Stomach smooth muscle (tissue), 2 donors: Measurements from ENCODE around the gene NID2.

ENCODE experiments used
- H3K27ac ChIP-seq: one replicate; pipeline ENCODE4 v1.7.0; 2013; ENCODE audit warnings: mild to moderate bottlenecking, low read length, inconsistent platforms
- H3K27me3 ChIP-seq, 2 donors: one replicate each; pipeline ENCODE4 v1.7.0; 2013; ENCODE audit warnings: low read length in 2 of 2; ENCODE audit not compliant: insufficient read depth in 2 of 2, control insufficient read depth in 1 of 2
- H3K36me3 ChIP-seq, 2 donors: one replicate each; pipeline ENCODE4 v1.7.0; 2013; ENCODE audit warnings: low read length in 2 of 2; ENCODE audit not compliant: control insufficient read depth in 2 of 2, insufficient read depth in 2 of 2
- H3K4me1 ChIP-seq: one replicate; pipeline ENCODE4 v1.7.0; 2013; ENCODE audit warnings: low read length; ENCODE audit not compliant: control insufficient read depth, insufficient read depth
- H3K4me3 ChIP-seq, 2 donors: one replicate each; pipeline ENCODE4 v1.7.0; 2013; ENCODE audit warnings: low read length in 2 of 2
- H3K9ac ChIP-seq, 2 donors: one replicate each; pipeline ENCODE4 v1.7.0; 2013; ENCODE audit warnings: low read length in 2 of 2, mild to moderate bottlenecking in 1 of 2
- H3K9me3 ChIP-seq, 2 donors: one replicate each; pipeline ENCODE4 v1.7.0; 2013; ENCODE audit warnings: low read length in 2 of 2; ENCODE audit not compliant: control insufficient read depth in 2 of 2
- donor health status: healthy.
- donor health status: Pancreatic carcinoma.

NID2 gene

GRCh38 chr14:52095336-52095735 is 26.5 kb upstream of the NID2 start:
- Histone ChIP-seq H3K27me3 (no peaks in the 10 kb centered on the region), H3K27ac (no peak overlapping the region), H3K4me3 (no peak overlapping the region), H3K36me3 (no peaks in the 10 kb centered on the region), H3K4me1 (no peaks in the 10 kb centered on the region), H3K9ac (no peak overlapping the region), H3K9me3 (no peaks in the 10 kb centered on the region)

DNA sequence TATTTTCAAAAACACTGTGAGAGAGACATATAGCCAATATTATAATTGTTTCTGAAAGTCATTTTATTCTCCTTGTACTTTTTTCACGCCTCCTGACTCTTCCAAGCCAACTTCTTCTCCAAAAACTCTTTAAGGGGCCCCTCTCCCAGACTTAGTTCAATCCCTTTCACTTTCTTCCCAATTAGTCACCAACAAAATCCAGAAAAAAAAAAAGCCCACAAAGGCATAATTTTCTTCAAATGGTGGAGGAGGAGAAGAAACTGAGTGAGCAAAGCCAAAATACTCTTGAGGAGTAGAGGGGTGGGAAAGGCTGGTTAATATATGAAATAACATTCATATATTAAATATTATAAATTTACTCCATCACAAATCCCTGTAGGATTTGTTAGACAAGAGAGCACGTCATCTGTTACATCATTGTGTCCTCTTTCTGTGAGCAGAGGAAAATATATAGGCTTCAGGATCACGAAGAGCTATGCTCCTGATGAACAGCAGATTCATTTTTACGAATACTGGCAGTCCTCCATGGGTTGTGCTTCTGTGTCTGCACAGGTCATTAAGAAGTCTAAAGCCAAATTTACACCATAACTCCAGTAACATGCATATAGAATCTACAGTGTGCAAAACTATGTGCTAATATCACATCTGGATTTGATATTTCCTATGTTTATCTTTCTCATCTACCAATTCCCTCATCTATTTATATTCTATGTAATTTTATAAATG is 25.9 kb upstream of the NID2 start:
- Histone ChIP-seq H3K9ac (no peak overlapping the region), H3K9me3 (no peaks in the 10 kb centered on the region), H3K36me3 (no peaks in the 10 kb centered on the region), H3K27ac (no peak overlapping the region), H3K4me1 (no peaks in the 10 kb centered on the region), H3K27me3 (no peaks in the 10 kb centered on the region), H3K4me3 (no peak overlapping the region)

DNA sequence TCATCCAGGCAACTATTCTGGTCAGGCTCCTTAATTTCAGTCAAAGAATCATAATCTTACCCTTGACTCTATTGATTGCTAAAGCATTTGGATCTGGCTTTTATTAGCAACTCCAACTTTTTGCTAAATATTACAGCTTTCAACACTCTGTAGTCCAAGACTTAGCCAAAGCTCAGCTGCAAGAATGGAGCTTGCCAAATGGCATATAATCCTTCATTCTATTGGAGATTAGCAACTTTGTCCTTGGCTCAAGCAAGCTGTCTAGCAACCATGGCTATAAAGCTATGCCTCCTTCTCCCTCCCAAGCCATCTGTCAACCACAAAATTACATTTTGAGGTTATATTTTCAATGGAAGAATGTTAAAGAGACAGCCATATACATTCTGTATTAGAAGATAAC is 23.1 kb upstream of the NID2 start:
- Histone ChIP-seq H3K4me1 (no peaks in the 10 kb centered on the region), H3K9me3 (no peaks in the 10 kb centered on the region), H3K4me3 (no peak overlapping the region), H3K9ac (no peak overlapping the region), H3K36me3 (no peaks in the 10 kb centered on the region), H3K27me3 (no peaks in the 10 kb centered on the region), H3K27ac (no peak overlapping the region)

DNA sequence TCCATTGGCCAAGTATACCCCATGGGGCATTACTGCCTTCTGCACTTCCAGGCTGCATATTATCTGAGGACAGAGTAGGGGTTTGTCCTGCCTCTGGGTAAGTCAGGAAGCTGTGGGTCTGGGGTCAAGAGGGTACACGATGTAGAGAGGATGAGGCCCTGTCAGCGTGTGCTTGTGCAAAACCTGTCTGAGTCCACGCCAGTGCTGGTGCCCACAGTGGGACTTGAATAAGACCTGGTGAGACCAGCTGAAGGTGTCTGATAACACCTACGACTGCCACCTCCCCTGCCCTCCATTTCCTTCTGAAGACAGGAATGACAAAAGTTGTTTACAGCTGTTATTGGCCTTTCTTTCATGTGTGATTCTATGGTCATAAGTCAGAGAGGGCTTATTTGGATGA is 22.1 kb upstream of the NID2 start:
- H3K27me3 ChIP-seq = no peaks in the 10 kb centered on the region
- no peak overlapping the region for H3K9ac ChIP-seq
- H3K27ac ChIP-seq = no peak overlapping the region
- H3K36me3 ChIP-seq = no peaks in the 10 kb centered on the region
- H3K4me1 ChIP-seq = no peaks in the 10 kb centered on the region
- H3K4me3 ChIP-seq = no peak overlapping the region
- no peaks in the 10 kb centered on the region for H3K9me3 ChIP-seq

DNA sequence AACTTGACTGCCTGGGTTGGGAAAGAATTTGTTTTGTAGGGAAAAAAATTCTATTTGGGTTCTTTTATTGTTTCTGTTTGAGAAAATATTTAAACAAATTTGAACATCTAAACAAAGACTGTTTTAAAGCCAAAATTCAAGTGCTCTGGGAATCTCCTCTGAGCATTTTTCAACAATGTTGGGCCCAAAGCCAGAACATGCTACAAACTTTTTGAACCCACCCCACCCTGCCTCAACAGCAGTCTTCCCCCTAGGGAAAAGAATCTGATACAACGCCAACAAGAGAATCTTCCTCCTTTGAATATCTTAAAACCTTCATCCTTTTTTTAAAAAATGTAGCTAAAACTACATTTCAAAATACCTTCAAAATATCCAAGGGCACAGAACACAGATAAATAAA is 20.4 kb upstream of the NID2 start:
- no peak overlapping the region for H3K27ac ChIP-seq
- no peaks in the 10 kb centered on the region for H3K36me3 ChIP-seq
- H3K9me3 ChIP-seq = peaks cover 0 to 4% of the 10 kb centered on the region in 2 donors
- no peak overlapping the region for H3K4me3 ChIP-seq
- no peaks in the 10 kb centered on the region for H3K4me1 ChIP-seq
- no peaks in the 10 kb centered on the region for H3K27me3 ChIP-seq
- H3K9ac ChIP-seq = no peak overlapping the region

DNA sequence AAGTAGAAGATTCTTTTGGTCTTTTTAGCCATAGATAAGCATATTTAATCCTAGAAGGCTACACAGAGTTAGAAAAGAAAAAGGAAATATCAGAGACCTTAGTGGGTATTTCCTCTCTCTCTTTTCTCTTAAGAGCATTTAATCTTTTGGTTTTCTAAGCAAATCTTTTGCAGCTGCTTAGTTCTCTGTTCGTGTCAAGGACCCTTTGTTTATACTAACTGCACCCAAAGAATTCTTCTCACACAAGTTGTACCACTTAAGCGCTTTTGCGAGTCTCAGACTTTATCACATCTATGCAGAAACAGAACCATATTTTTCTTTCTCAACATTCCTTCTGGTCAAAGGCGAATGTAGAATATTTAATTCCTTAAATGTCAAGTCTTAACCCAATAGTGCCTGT is 17.9 kb upstream of the NID2 start:
- no peak overlapping the region for H3K9ac ChIP-seq
- no peaks in the 10 kb centered on the region for H3K4me1 ChIP-seq
- peaks cover 0 to 4% of the 10 kb centered on the region in 2 donors for H3K9me3 ChIP-seq
- H3K36me3 ChIP-seq = no peaks in the 10 kb centered on the region
- H3K4me3 ChIP-seq = no peak overlapping the region
- no peak overlapping the region for H3K27ac ChIP-seq
- no peaks in the 10 kb centered on the region for H3K27me3 ChIP-seq

DNA sequence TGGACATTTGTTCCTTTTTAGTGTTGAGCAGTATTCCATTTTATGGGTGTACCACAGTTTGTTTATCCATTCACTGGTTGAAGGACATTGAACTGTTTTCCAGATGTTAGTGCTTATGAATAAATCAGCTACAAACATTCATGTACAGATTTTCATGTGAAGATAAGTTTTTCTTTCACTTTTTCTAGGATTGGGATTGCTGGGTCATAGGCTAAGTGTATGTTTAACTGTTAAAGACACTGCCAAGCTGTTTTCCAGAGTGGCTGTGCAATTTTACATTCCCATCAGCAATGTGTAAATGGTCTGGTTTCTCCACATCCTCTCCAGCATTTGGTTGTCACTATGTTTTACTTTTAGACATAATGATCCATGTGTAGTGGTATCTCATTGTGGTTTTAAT is 14.0 kb upstream of the NID2 start:
- Histone ChIP-seq H3K4me3 (no peak overlapping the region), H3K9ac (no peak overlapping the region), H3K9me3 (peaks cover 0 to 4% of the 10 kb centered on the region in 2 donors), H3K27me3 (no peaks in the 10 kb centered on the region), H3K36me3 (no peaks in the 10 kb centered on the region), H3K4me1 (no peaks in the 10 kb centered on the region), H3K27ac (no peak overlapping the region)

- Histone ChIP-seq H3K4me3 (no peak overlapping the region), H3K36me3 (no peaks in the 10 kb centered on the region), H3K9ac (no peak overlapping the region), H3K27me3 (no peaks in the 10 kb centered on the region), H3K27ac (no peak overlapping the region), H3K9me3 (peaks cover 0 to 4% of the 10 kb centered on the region in 2 donors), H3K4me1 (no peaks in the 10 kb centered on the region)
Observed at GRCh38 chr14:52081964-52082363, 13.1 kb upstream of the NID2 start.

DNA sequence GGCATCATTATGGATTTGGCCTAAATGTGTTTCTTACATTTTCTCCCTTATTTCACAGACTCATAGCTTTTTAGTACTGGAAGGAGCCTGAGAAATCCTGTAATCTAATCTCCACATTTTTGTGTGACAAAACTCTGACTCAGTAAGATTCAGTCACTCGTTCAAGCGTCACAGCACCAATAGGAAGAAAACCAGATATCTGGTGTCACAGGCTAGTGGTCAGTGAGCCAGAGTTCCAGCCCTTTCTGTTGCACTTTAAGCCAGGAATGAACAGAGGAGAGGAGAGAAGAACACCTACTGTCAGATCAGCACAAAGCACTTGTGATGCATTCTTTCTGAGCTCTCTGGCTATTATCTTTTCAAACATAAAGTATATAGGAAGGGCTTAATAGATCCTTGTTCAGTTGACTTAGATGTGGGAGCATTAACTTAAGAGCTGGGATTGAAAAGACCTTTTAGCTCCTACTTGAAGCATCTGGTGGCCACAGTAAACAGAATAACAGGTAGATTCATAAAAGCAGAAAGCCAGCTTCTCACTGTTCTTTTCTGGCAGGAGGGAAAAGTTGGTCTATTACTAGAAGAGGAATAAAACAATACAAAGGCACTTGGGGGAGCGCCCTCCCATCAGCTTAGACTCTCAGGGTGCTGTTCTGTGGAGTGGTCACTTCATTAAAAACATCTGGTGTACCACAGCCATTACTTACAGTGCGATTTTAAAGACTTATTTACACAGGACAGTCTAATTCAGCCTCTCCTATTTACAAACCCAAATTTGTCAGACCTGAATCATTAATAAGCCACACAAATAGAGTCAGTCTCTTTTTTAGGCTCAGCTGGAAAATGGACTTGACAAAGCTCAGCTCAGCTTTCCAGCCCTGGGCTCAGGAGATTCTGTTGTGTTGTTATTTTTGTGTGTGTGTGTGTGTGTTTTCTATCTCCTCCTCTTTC is 12.2 kb upstream of the NID2 start:
- H3K9ac ChIP-seq = no peak overlapping the region
- no peaks in the 10 kb centered on the region for H3K27me3 ChIP-seq
- H3K36me3 ChIP-seq = no peaks in the 10 kb centered on the region
- no peak overlapping the region for H3K4me3 ChIP-seq
- H3K9me3 ChIP-seq = peaks cover 0 to 4% of the 10 kb centered on the region in 2 donors
- H3K4me1 ChIP-seq = no peaks in the 10 kb centered on the region
- H3K27ac ChIP-seq = no peak overlapping the region

- Histone ChIP-seq H3K27me3 (no peaks in the 10 kb centered on the region), H3K9ac (no peak overlapping the region), H3K9me3 (peaks cover 0 to 4% of the 10 kb centered on the region in 2 donors), H3K4me1 (no peaks in the 10 kb centered on the region), H3K4me3 (no peak overlapping the region), H3K36me3 (no peaks in the 10 kb centered on the region), H3K27ac (no peak overlapping the region)
Observed at GRCh38 chr14:52080158-52080800, 11.4 kb upstream of the NID2 start.
